Measurements from ENCODE around the gene MYO1F.
"Not testable (repeated sequence)": the region's sequence is repeated elsewhere in the genome, so short reads cannot be mapped to it uniquely, and the experiment has no call there.

Gene MYO1F

GRCh38 chr19:8558325-8558724 lies 18.9 kb downstream of the MYO1F start:
- no peak overlapping the region for H3K4me2 ChIP-seq (ENCODE audit: low read length)
- DNase-seq = no peak
- no peaks in the 10 kb centered on the region for H3K79me2 ChIP-seq (ENCODE audit: control insufficient read depth, insufficient read depth, low read length)
- H3K18ac ChIP-seq (ENCODE audit: low read length) = no peak overlapping the region
- no peak overlapping the region for H4K5ac ChIP-seq (ENCODE audit: low read length)
- no peak overlapping the region for H3K27ac ChIP-seq (ENCODE audit: low read depth, low read length)
- H2AK5ac ChIP-seq (ENCODE audit: low read length) = no peak overlapping the region
- no peak overlapping the region for H3K56ac ChIP-seq (ENCODE audit: low read length)
- H3K79me1 ChIP-seq (ENCODE audit: low read length) = no peaks in the 10 kb centered on the region
- no peak overlapping the region for H3K4ac ChIP-seq (ENCODE audit: low read depth, low read length)
- H2BK5ac ChIP-seq (ENCODE audit: low read length) = no peak overlapping the region
- H3K23ac ChIP-seq (ENCODE audit: low read length) = no peak overlapping the region
- H3K4me3 ChIP-seq (ENCODE audit: low read length) = no peak overlapping the region
- H3K36me3 ChIP-seq (ENCODE audit: control insufficient read depth, insufficient read depth, low read length) = no peaks in the 10 kb centered on the region
- no peaks in the 10 kb centered on the region for H3K4me1 ChIP-seq (ENCODE audit: control insufficient read depth, low read depth, low read length)
- no peaks in the 10 kb centered on the region for H3K27me3 ChIP-seq (ENCODE audit: insufficient read depth, low read length, poor library complexity)
- H4K8ac ChIP-seq (ENCODE audit: low read depth, low read length) = no peak overlapping the region
- WGBS (ENCODE audit: extremely low coverage, insufficient coverage, low lambda C conversion rate) = no CpG with 5 or more reads among the region's 2 CpGs
- no peak overlapping the region for H2BK15ac ChIP-seq (replicated peaks; ENCODE audit: low read depth)
- no peak overlapping the region for H3K9ac ChIP-seq (ENCODE audit: low read length)
- no peak overlapping the region for H2BK120ac ChIP-seq (ENCODE audit: low read depth, low read length)

GRCh38 chr19:8557642-8558238 lies 19.5 kb downstream of the MYO1F start:
- no peak overlapping the region for H3K4me2 ChIP-seq (ENCODE audit: low read length)
- H2BK5ac ChIP-seq (ENCODE audit: low read length) = no peak overlapping the region
- H3K79me2 ChIP-seq (ENCODE audit: control insufficient read depth, insufficient read depth, low read length) = no peaks in the 10 kb centered on the region
- H3K27me3 ChIP-seq (ENCODE audit: insufficient read depth, low read length, poor library complexity) = no peaks in the 10 kb centered on the region
- H2BK15ac ChIP-seq (replicated peaks; ENCODE audit: low read depth) = no peak overlapping the region
- H3K4me3 ChIP-seq (ENCODE audit: low read length) = no peak overlapping the region
- H4K8ac ChIP-seq (ENCODE audit: low read depth, low read length) = no peak overlapping the region
- H3K4me1 ChIP-seq (ENCODE audit: control insufficient read depth, low read depth, low read length) = no peaks in the 10 kb centered on the region
- no peak overlapping the region for H2AK5ac ChIP-seq (ENCODE audit: low read length)
- no peaks in the 10 kb centered on the region for H3K79me1 ChIP-seq (ENCODE audit: low read length)
- no peak overlapping the region for H3K18ac ChIP-seq (ENCODE audit: low read length)
- H2BK120ac ChIP-seq (ENCODE audit: low read depth, low read length) = no peak overlapping the region
- no CpG with 5 or more reads among the region's 6 CpGs for WGBS (ENCODE audit: extremely low coverage, insufficient coverage, low lambda C conversion rate)
- H3K9ac ChIP-seq (ENCODE audit: low read length) = no peak overlapping the region
- H3K27ac ChIP-seq (ENCODE audit: low read depth, low read length) = no peak overlapping the region
- H4K5ac ChIP-seq (ENCODE audit: low read length) = no peak overlapping the region
- no peaks in the 10 kb centered on the region for H3K36me3 ChIP-seq (ENCODE audit: control insufficient read depth, insufficient read depth, low read length)
- H3K4ac ChIP-seq (ENCODE audit: low read depth, low read length) = no peak overlapping the region
- H3K23ac ChIP-seq (ENCODE audit: low read length) = no peak overlapping the region
- H3K56ac ChIP-seq (ENCODE audit: low read length) = no peak overlapping the region
- no peak for DNase-seq

- not testable (repeated sequence) for H3K56ac ChIP-seq (ENCODE audit: low read length); H2BK15ac ChIP-seq (replicated peaks; ENCODE audit: low read depth); H3K79me1 ChIP-seq (ENCODE audit: low read length); H3K36me3 ChIP-seq (ENCODE audit: control insufficient read depth, insufficient read depth, low read length); H4K5ac ChIP-seq (ENCODE audit: low read length); H2AK5ac ChIP-seq (ENCODE audit: low read length); H3K79me2 ChIP-seq (ENCODE audit: control insufficient read depth, insufficient read depth, low read length); H3K4me3 ChIP-seq (ENCODE audit: low read length); H3K23ac ChIP-seq (ENCODE audit: low read length); H3K27ac ChIP-seq (ENCODE audit: low read depth, low read length); H3K4me2 ChIP-seq (ENCODE audit: low read length); H3K27me3 ChIP-seq (ENCODE audit: insufficient read depth, low read length, poor library complexity); H2BK5ac ChIP-seq (ENCODE audit: low read length); DNase-seq; H3K4ac ChIP-seq (ENCODE audit: low read depth, low read length); H3K9ac ChIP-seq (ENCODE audit: low read length); H3K18ac ChIP-seq (ENCODE audit: low read length); H3K4me1 ChIP-seq (ENCODE audit: control insufficient read depth, low read depth, low read length); H2BK120ac ChIP-seq (ENCODE audit: low read depth, low read length); H4K8ac ChIP-seq (ENCODE audit: low read depth, low read length)
- WGBS (ENCODE audit: extremely low coverage, insufficient coverage, low lambda C conversion rate) = no CpG with 5 or more reads among the region's 7 CpGs
These were observed 23.5 kb downstream of the MYO1F start for GRCh38 chr19:8553729-8554128.

- no CpG with 5 or more reads among the region's 10 CpGs for WGBS (ENCODE audit: extremely low coverage, insufficient coverage, low lambda C conversion rate)
- Histone ChIP-seq H3K4me1 (ENCODE audit: control insufficient read depth, low read depth, low read length) (no peaks in the 10 kb centered on the region), H2BK120ac (ENCODE audit: low read depth, low read length) (no peak overlapping the region), H3K27me3 (ENCODE audit: insufficient read depth, low read length, poor library complexity) (no peaks in the 10 kb centered on the region), H3K27ac (ENCODE audit: low read depth, low read length) (no peak overlapping the region), H3K4me2 (ENCODE audit: low read length) (no peak overlapping the region), H3K79me2 (ENCODE audit: control insufficient read depth, insufficient read depth, low read length) (no peaks in the 10 kb centered on the region), H2BK15ac (replicated peaks; ENCODE audit: low read depth) (no peak overlapping the region), H3K36me3 (ENCODE audit: control insufficient read depth, insufficient read depth, low read length) (no peaks in the 10 kb centered on the region), H3K79me1 (ENCODE audit: low read length) (no peaks in the 10 kb centered on the region), H2BK5ac (ENCODE audit: low read length) (no peak overlapping the region), H4K5ac (ENCODE audit: low read length) (no peak overlapping the region), H3K4ac (ENCODE audit: low read depth, low read length) (no peak overlapping the region), H3K9ac (ENCODE audit: low read length) (no peak overlapping the region), H3K23ac (ENCODE audit: low read length) (no peak overlapping the region), H4K8ac (ENCODE audit: low read depth, low read length) (no peak overlapping the region), H3K4me3 (ENCODE audit: low read length) (no peak overlapping the region), H3K56ac (ENCODE audit: low read length) (no peak overlapping the region), H3K18ac (ENCODE audit: low read length) (no peak overlapping the region), H2AK5ac (ENCODE audit: low read length) (no peak overlapping the region)
- peak; percentile 84 for DNase-seq
These were observed 24.4 kb downstream of the MYO1F start for GRCh38 chr19:8552810-8553209.

DNA sequence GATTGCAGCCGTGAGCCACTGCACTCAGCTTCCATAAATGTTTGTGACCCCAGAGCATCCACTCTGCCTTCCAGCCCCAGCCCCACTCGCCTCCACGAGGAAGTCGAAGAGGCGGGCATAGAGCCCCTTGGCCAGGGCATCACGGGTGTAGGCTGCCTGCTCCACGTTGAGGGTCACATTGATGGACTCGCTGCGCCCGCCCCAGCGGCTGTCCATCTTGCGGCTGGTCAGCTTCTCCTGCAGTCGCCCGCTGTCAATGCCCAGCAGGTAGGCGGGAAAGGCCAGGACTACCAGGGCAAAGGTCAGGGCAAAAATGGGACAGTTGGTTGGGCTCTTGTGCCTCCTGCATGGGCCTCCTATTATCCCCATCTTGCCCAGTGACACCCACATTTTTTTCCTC lies 27.2 kb downstream of the MYO1F start:
- no peak overlapping the region for H3K56ac ChIP-seq (ENCODE audit: low read length)
- DNase-seq = no peak
- H3K4me2 ChIP-seq (ENCODE audit: low read length) = no peak overlapping the region
- H2AK5ac ChIP-seq (ENCODE audit: low read length) = no peak overlapping the region
- H3K27me3 ChIP-seq (ENCODE audit: insufficient read depth, low read length, poor library complexity) = no peaks in the 10 kb centered on the region
- no peak overlapping the region for H4K8ac ChIP-seq (ENCODE audit: low read depth, low read length)
- no CpG with 5 or more reads among the region's 15 CpGs for WGBS (ENCODE audit: extremely low coverage, insufficient coverage, low lambda C conversion rate)
- H3K23ac ChIP-seq (ENCODE audit: low read length) = no peak overlapping the region
- no peaks in the 10 kb centered on the region for H3K4me1 ChIP-seq (ENCODE audit: control insufficient read depth, low read depth, low read length)
- H4K5ac ChIP-seq (ENCODE audit: low read length) = no peak overlapping the region
- H3K79me2 ChIP-seq (ENCODE audit: control insufficient read depth, insufficient read depth, low read length) = no peaks in the 10 kb centered on the region
- no peak overlapping the region for H2BK15ac ChIP-seq (replicated peaks; ENCODE audit: low read depth)
- no peaks in the 10 kb centered on the region for H3K36me3 ChIP-seq (ENCODE audit: control insufficient read depth, insufficient read depth, low read length)
- H3K79me1 ChIP-seq (ENCODE audit: low read length) = no peaks in the 10 kb centered on the region
- H2BK120ac ChIP-seq (ENCODE audit: low read depth, low read length) = no peak overlapping the region
- H2BK5ac ChIP-seq (ENCODE audit: low read length) = no peak overlapping the region
- no peak overlapping the region for H3K4me3 ChIP-seq (ENCODE audit: low read length)
- H3K18ac ChIP-seq (ENCODE audit: low read length) = no peak overlapping the region
- no peak overlapping the region for H3K4ac ChIP-seq (ENCODE audit: low read depth, low read length)
- no peak overlapping the region for H3K9ac ChIP-seq (ENCODE audit: low read length)
- H3K27ac ChIP-seq (ENCODE audit: low read depth, low read length) = no peak overlapping the region

DNA sequence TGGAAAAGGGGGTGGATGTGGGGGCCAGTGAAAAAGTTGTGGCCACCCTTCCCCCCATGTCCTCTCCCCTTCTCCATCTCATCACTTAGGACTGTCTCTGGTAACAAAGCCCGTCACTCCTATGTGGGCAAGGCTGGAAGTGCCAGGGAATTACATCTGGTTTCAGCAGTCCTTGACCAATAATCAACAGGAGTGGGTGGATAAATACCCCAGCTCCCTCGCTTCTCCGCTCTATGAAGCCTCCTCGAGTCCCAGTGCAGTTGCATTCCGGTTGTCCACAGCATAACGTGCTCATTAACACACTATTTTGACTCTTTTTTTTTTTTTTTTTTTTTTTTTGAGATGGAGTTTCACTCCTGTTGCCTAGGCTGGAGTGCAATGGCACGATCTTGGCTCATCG lies 31.5 kb downstream of the MYO1F start:
- no CpG with 5 or more reads among the region's 8 CpGs for WGBS (ENCODE audit: extremely low coverage, insufficient coverage, low lambda C conversion rate)
- Histone ChIP-seq H4K8ac (ENCODE audit: low read depth, low read length) (no peak overlapping the region), H3K27me3 (ENCODE audit: insufficient read depth, low read length, poor library complexity) (no peaks in the 10 kb centered on the region), H2BK120ac (ENCODE audit: low read depth, low read length) (no peak overlapping the region), H3K79me2 (ENCODE audit: control insufficient read depth, insufficient read depth, low read length) (no peaks in the 10 kb centered on the region), H2BK5ac (ENCODE audit: low read length) (no peak overlapping the region), H3K79me1 (ENCODE audit: low read length) (no peaks in the 10 kb centered on the region), H3K4ac (ENCODE audit: low read depth, low read length) (no peak overlapping the region), H3K4me2 (ENCODE audit: low read length) (no peak overlapping the region), H3K4me3 (ENCODE audit: low read length) (no peak overlapping the region), H3K4me1 (ENCODE audit: control insufficient read depth, low read depth, low read length) (no peaks in the 10 kb centered on the region), H3K56ac (ENCODE audit: low read length) (no peak overlapping the region), H3K18ac (ENCODE audit: low read length) (no peak overlapping the region), H2BK15ac (replicated peaks; ENCODE audit: low read depth) (no peak overlapping the region), H3K36me3 (ENCODE audit: control insufficient read depth, insufficient read depth, low read length) (no peaks in the 10 kb centered on the region), H2AK5ac (ENCODE audit: low read length) (no peak overlapping the region), H3K9ac (ENCODE audit: low read length) (no peak overlapping the region), H3K27ac (ENCODE audit: low read depth, low read length) (no peak overlapping the region), H3K23ac (ENCODE audit: low read length) (no peak overlapping the region), H4K5ac (ENCODE audit: low read length) (no peak overlapping the region)
- no peak for DNase-seq

Data from mesendoderm (in vitro differentiated cells).